ENCODE measurements around the gene DTNB.
"Not testable (repeated sequence)": the region's sequence is repeated elsewhere in the genome, so short reads cannot be mapped to it uniquely, and the experiment has no call there.

DTNB gene

DNA sequence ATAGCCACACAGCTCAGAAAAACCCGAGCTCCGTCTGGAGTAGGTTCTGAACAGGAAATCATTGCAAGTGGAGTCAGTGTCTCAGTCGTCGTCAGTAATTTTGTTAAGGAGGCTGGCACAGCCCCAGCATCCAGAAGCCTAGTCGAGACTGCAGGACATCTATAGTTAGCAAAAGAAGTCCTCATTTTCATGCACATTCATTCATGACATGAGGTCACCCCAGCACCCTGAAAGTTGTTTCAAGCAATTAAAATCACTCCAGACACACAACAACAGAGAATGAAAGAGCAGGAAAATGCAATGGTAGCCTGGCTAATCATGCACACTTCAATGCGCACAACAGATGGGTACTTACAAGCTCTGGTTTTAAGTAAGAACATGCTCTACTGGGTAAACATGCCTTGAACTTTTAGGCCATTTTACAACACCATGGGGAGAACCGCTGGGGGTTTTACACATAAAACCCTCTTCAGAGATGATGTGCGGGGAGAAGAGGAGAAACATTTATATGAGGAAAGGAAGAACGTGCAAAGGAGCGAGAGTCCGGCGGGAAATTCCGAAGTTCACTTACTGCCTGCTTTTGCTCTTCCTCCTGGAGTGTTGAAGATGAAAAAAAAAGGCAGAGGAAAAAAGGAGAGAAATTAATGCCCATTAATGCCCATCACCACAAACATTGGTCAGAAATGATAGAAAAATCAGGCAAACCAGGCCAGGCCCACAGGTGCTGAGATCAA is 254.3 kb downstream of the DTNB start:
- no peak overlapping the region for H3K4me3 ChIP-seq
- H3K9me3 ChIP-seq (ENCODE audit: low read depth, low read length), result no peaks in the 10 kb centered on the region
- H3K36me3 ChIP-seq (ENCODE audit: insufficient read depth, low read length), result peaks cover 6% of the 10 kb centered on the region
- TF ChIP-seq FOXP2 (optimal IDR thresholded peaks at IDR 0.05; ENCODE audit: control extremely low read depth, extremely low read length, insufficient read depth), result no peak
- TF ChIP-seq EZH2 (IDR thresholded peaks at IDR 0.05), result no peak
- no peak for TF ChIP-seq POLR2AphosphoS5 (IDR thresholded peaks at IDR 0.05; ENCODE audit: borderline replicate concordance, low read depth, low read length)
- no peak for DNase-seq (ENCODE audit: low read depth, low spot score)
- H3K27ac ChIP-seq, result no peak overlapping the region
- no peak overlapping the region for H3K9ac ChIP-seq (ENCODE audit: insufficient read length)

DNA sequence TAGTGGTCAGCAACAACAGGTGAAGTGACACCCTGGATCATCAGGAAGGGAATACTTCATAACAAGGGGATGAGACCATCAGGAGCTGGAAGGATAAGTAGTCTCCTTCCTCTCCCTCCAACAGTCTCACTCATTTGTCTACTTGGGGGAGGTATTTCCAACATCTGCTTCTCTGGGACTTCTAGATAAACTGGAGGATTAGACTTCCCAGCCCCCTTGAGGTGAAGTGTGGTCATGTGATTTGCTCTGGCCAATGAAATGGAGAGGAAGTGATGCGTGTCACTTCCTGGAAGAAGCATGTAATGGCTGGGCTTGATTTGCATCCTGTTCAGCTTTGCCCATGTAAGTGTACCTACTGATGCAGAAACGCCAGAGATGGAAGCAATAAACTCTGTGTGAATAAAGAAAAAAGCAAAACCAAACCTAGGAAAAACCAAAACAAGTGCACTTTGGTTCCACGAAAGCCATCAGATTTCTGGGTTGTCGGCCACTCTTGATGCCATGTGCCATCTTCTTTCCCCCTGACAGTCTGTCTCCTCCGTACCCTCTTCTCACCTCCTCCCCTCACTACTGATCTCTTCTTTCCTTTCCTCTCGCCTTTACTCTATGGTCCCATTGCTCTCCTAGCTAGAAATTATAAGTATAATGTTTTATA is 255.5 kb downstream of the DTNB start:
- Histone ChIP-seq H3K9me3 (ENCODE audit: low read depth, low read length) (no peaks in the 10 kb centered on the region), H3K36me3 (ENCODE audit: insufficient read depth, low read length) (peaks cover 6% of the 10 kb centered on the region), H3K27ac (no peak overlapping the region), H3K9ac (ENCODE audit: insufficient read length) (no peak overlapping the region), H3K4me3 (no peak overlapping the region)
- DNase-seq (ENCODE audit: low read depth, low spot score), result no peak
- TF ChIP-seq FOXP2 (optimal IDR thresholded peaks at IDR 0.05; ENCODE audit: control extremely low read depth, extremely low read length, insufficient read depth), result no peak
- TF ChIP-seq POLR2AphosphoS5 (IDR thresholded peaks at IDR 0.05; ENCODE audit: borderline replicate concordance, low read depth, low read length), result no peak
- no peak for TF ChIP-seq EZH2 (IDR thresholded peaks at IDR 0.05)

DNA sequence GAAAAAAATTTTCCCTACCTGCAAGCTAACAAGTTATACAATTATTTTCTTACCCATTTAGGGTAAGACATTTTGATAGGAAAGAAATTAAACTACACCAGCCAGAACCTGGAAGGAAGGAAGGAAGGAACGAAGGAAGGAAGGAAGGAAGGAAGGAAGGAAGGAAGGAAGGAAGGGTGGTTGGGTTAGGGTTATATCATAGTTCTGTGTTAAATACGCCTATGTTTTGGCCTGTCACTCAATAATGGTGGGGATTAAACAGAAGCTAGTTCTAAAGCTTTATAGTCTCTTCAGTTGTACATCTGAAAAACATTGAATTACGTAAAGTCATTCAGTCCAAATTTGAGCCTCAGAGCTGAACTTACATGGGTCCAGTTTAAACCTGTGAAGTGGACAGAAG is 256.7 kb downstream of the DTNB start:
- TF ChIP-seq FOXP2 (optimal IDR thresholded peaks at IDR 0.05; ENCODE audit: control extremely low read depth, extremely low read length, insufficient read depth) (no peak), POLR2AphosphoS5 (IDR thresholded peaks at IDR 0.05; ENCODE audit: borderline replicate concordance, low read depth, low read length) (no peak), EZH2 (IDR thresholded peaks at IDR 0.05) (no peak)
- Histone ChIP-seq H3K9ac (ENCODE audit: insufficient read length) (no peak overlapping the region), H3K4me3 (no peak overlapping the region), H3K36me3 (ENCODE audit: insufficient read depth, low read length) (peaks cover 6% of the 10 kb centered on the region), H3K9me3 (ENCODE audit: low read depth, low read length) (no peaks in the 10 kb centered on the region), H3K27ac (no peak overlapping the region)
- no peak for DNase-seq (ENCODE audit: low read depth, low spot score)

GRCh38 chr2:25414781-25415180 is 258.6 kb downstream of the DTNB start:
- no peaks in the 10 kb centered on the region for H3K9me3 ChIP-seq (ENCODE audit: low read depth, low read length)
- no peak overlapping the region for H3K27ac ChIP-seq
- H3K36me3 ChIP-seq (ENCODE audit: insufficient read depth, low read length), result peaks cover 6% of the 10 kb centered on the region
- TF ChIP-seq POLR2AphosphoS5 (IDR thresholded peaks at IDR 0.05; ENCODE audit: borderline replicate concordance, low read depth, low read length) (no peak), FOXP2 (optimal IDR thresholded peaks at IDR 0.05; ENCODE audit: control extremely low read depth, extremely low read length, insufficient read depth) (no peak), EZH2 (IDR thresholded peaks at IDR 0.05) (no peak)
- DNase-seq (ENCODE audit: low read depth, low spot score), result no peak
- no peak overlapping the region for H3K4me3 ChIP-seq
- no peak overlapping the region for H3K9ac ChIP-seq (ENCODE audit: insufficient read length)

DNA sequence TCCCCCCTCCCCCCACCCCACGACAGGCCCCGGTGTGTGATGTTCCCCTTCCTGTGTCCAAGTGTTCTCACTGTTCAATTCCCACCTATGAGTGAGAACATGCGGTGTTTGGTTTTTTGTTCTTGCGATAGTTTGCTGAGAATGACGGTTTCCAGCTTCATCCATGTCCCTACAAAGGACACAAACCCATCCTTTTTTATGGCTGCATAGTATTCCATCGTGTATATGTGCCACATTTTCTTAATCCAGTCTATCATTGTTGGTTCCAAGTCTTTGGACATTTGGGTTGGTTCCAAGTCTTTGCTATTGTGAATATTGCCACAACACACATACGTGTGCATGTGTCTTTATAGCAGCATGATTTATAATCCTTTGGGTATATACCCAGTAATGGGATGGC is 260.0 kb downstream of the DTNB start:
- not testable (repeated sequence) for H3K9me3 ChIP-seq (ENCODE audit: low read depth, low read length); H3K4me3 ChIP-seq; H3K27ac ChIP-seq; H3K36me3 ChIP-seq (ENCODE audit: insufficient read depth, low read length); H3K9ac ChIP-seq (ENCODE audit: insufficient read length); DNase-seq (ENCODE audit: low read depth, low spot score)

DNA sequence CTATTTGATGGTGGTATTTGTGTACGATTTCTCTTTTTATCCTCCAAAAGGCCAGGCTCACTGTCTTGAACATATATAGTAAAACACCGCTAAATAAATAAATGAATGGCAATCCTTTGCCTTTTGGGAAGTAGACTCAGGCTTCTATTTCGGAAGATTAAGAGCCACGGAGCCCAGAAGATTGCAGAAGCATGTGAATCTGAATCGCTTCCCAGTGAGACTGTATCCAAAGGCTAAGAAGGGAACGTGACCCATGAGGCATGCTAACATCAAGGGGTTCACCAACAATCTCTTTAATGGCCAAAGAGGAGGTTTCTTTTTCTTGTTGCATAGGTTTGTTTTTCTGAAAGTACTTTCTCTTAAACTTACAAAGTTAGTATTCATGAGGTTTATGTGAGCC is 261.6 kb downstream of the DTNB start:
- no peak overlapping the region for H3K27ac ChIP-seq
- no peak overlapping the region for H3K4me3 ChIP-seq
- TF ChIP-seq EZH2 (IDR thresholded peaks at IDR 0.05) (no peak), POLR2AphosphoS5 (IDR thresholded peaks at IDR 0.05; ENCODE audit: borderline replicate concordance, low read depth, low read length) (no peak), FOXP2 (optimal IDR thresholded peaks at IDR 0.05; ENCODE audit: control extremely low read depth, extremely low read length, insufficient read depth) (no peak)

DNA sequence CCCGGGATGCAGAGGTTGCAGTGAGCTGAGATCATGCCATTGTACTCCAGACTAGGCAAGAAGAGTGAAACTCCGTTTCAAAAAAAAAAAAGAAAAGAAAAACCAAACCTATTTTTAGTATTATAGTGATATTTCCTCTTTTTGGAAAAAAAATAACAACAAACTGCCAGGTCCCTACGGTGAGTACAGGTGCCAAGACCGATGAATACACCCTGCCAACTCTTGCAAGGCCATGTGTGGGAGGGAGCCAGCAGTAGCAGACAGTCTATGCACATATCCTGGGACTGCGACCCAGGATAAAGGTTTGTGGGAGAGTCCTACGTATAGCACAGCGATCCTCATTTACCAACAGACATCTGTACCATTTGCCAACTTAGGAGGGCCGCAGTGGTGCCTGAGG is 262.1 kb downstream of the DTNB start:
- H3K27ac ChIP-seq, result no peak overlapping the region
- TF ChIP-seq EZH2 (IDR thresholded peaks at IDR 0.05), result no peak
- no peak for TF ChIP-seq POLR2AphosphoS5 (IDR thresholded peaks at IDR 0.05; ENCODE audit: borderline replicate concordance, low read depth, low read length)
- TF ChIP-seq FOXP2 (optimal IDR thresholded peaks at IDR 0.05; ENCODE audit: control extremely low read depth, extremely low read length, insufficient read depth), result no peak
- no peak overlapping the region for H3K4me3 ChIP-seq
- H3K9me3 ChIP-seq (ENCODE audit: low read depth, low read length), result no peaks in the 10 kb centered on the region
- DNase-seq (ENCODE audit: low read depth, low spot score), result no peak
- no peak overlapping the region for H3K9ac ChIP-seq (ENCODE audit: insufficient read length)
- H3K36me3 ChIP-seq (ENCODE audit: insufficient read depth, low read length), result no peaks in the 10 kb centered on the region

More for the DNA sequence above, 261.6 kb downstream of the DTNB start:
- Histone ChIP-seq H3K9ac (ENCODE audit: insufficient read length) (no peak overlapping the region), H3K9me3 (ENCODE audit: low read depth, low read length) (no peaks in the 10 kb centered on the region), H3K36me3 (ENCODE audit: insufficient read depth, low read length) (no peaks in the 10 kb centered on the region)
- DNase-seq (ENCODE audit: low read depth, low spot score), result no peak

GRCh38 chr2:25410370-25410769 is 263.0 kb downstream of the DTNB start:
- Histone ChIP-seq H3K9ac (ENCODE audit: insufficient read length) (no peak overlapping the region), H3K4me3 (no peak overlapping the region), H3K36me3 (ENCODE audit: insufficient read depth, low read length) (no peaks in the 10 kb centered on the region), H3K9me3 (ENCODE audit: low read depth, low read length) (no peaks in the 10 kb centered on the region), H3K27ac (no peak overlapping the region)
- no peak for DNase-seq (ENCODE audit: low read depth, low spot score)
- TF ChIP-seq POLR2AphosphoS5 (IDR thresholded peaks at IDR 0.05; ENCODE audit: borderline replicate concordance, low read depth, low read length) (no peak), FOXP2 (optimal IDR thresholded peaks at IDR 0.05; ENCODE audit: control extremely low read depth, extremely low read length, insufficient read depth) (no peak), EZH2 (IDR thresholded peaks at IDR 0.05) (no peak)

GRCh38 chr2:25409468-25409867 is 263.9 kb downstream of the DTNB start:
- Histone ChIP-seq H3K27ac (no peak overlapping the region), H3K9me3 (ENCODE audit: low read depth, low read length) (no peaks in the 10 kb centered on the region), H3K4me3 (no peak overlapping the region), H3K9ac (ENCODE audit: insufficient read length) (no peak overlapping the region), H3K36me3 (ENCODE audit: insufficient read depth, low read length) (no peaks in the 10 kb centered on the region)
- TF ChIP-seq EZH2 (IDR thresholded peaks at IDR 0.05) (no peak), POLR2AphosphoS5 (IDR thresholded peaks at IDR 0.05; ENCODE audit: borderline replicate concordance, low read depth, low read length) (no peak), FOXP2 (optimal IDR thresholded peaks at IDR 0.05; ENCODE audit: control extremely low read depth, extremely low read length, insufficient read depth) (no peak)
- DNase-seq (ENCODE audit: low read depth, low spot score), result no peak
